GM12878 (cell line): ENCODE results near the gene VMO1.

Source experiments
- ETV6 ChIP-seq, 2 experiments: fragments of 450-650 bp in 1 of 2; IDR thresholded peaks in 1 of 2; conservative IDR thresholded peaks in 1 of 2; 2 replicates each; pipeline ENCODE4 v1.6.1; 2014; ENCODE audit warnings: antibody characterized with exemption in 1 of 2, borderline replicate concordance in 1 of 2, low read depth in 1 of 2, mild to moderate bottlenecking in 1 of 2, moderate library complexity in 1 of 2
- KLF5 ChIP-seq: fragments of 450-650 bp; IDR thresholded peaks from 2 replicates; pipeline ENCODE4 v1.6.1; 2014; ENCODE audit warnings: mild to moderate bottlenecking; ENCODE audit not compliant: partially characterized antibody
- MXI1 ChIP-seq: fragments of 150-350 bp; IDR thresholded peaks from 2 replicates; pipeline ENCODE4 v1.6.1; 2011; ENCODE audit warnings: low read depth, mild to moderate bottlenecking, inconsistent platforms, low read length, improper control_type of control experiment
- MYC ChIP-seq: IDR thresholded peaks from 2 replicates; pipeline ENCODE4 v1.6.1; 2011; ENCODE audit warnings: mild to moderate bottlenecking, low read length, moderate library complexity, inconsistent platforms; ENCODE audit not compliant: insufficient read depth, insufficient replicate concordance, insufficient read length, severe bottlenecking
- POLR2A ChIP-seq: IDR thresholded peaks from 2 replicates; pipeline ENCODE4 v1.6.1; 2011; ENCODE audit warnings: low read depth, mild to moderate bottlenecking, low read length

DNA sequence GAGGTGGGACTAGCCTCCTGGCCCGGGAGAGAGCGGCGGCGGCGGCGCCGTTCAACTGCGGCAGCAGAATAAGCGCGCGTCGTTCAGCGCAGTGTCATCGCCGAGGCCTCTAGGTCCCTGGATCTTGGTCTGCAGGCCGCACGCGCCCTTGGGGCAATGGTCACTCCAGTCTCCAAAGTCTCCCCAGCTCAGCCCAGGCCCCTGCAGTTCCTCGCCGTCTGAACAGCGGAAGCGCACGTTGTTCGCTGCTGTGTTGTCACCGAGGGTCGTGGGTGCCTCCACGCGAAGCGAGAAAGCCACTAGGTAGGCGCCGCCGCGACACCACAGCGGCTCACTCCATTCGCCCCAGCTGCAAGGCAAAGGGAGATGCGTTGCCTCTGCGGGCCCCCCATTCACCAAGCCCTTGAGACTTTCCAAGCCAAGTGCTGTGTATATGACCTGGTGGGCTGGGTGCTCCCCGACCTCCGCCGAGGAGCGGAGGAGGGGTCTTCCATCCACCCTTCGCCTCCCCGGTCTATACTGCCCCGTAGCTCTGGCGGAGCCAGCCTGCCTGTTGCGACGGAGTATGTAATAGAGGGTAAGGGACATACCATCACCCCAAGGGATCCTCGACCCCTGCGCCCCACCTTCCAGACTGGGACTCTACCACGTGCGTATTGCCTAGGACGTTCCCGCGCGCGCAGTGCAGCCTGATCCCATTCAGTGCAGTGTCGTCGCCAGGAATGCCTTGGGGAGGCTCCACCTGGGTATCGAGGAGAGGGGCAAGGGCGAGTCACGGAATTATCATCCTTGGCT is 656 bp downstream of the VMO1 start:
- no peak for TF ChIP-seq KLF5
- TF ChIP-seq POLR2A = no peak
- no peak for TF ChIP-seq MYC
- TF ChIP-seq MXI1 = no peak
- TF ChIP-seq ETV6 (conservative IDR thresholded peaks at IDR 0.05 in 1 of 2, IDR thresholded peaks at IDR 0.05 in 1 of 2; ENCODE audit: borderline replicate concordance in 1 of 2, low read depth in 1 of 2) = no peak
